GM21526 (cell line): ENCODE results near the gene OTUB1.

Experiments
- ATAC-seq: cut with Tn5 transposase; IDR thresholded peaks from one replicate; pipeline ENCODE4 v1.9.1; 2021; ENCODE audit warnings: moderate library complexity; ENCODE audit not compliant: unreplicated experiment, low FRiP score

OTUB1 gene

GRCh38 chr11:63974259-63975143, 11.7 kb upstream of the OTUB1 start, which contains the start of gene COX8A:
Gene COX8A, plus strand, starts transcription at chr11:63974620. Its CDS starts 61 bp downstream, at chr11:63974681.
- peak; percentile 93 for ATAC-seq

- ATAC-seq: no peak
Measured at GRCh38 chr11:63978551-63979239, 7.5 kb upstream of the OTUB1 start.

- ATAC-seq: no peak
Measured at GRCh38 chr11:63979426-63979825, 6.8 kb upstream of the OTUB1 start.

GRCh38 chr11:63985812-63986155, 454 bp upstream of the OTUB1 start:
- no peak for ATAC-seq

GRCh38 chr11:63986932-63987513, 785 bp downstream of the OTUB1 start:
- ATAC-seq: no peak

- no peak for ATAC-seq
Measured at GRCh38 chr11:63991558-63991957, 5.3 kb downstream of the OTUB1 start.

GRCh38 chr11:63993100-63993499, 6.9 kb downstream of the OTUB1 start:
- ATAC-seq: no peak

- ATAC-seq: no peak
Measured at GRCh38 chr11:63993993-63994392, 7.8 kb downstream of the OTUB1 start.

GRCh38 chr11:63996512-63996911, 10.3 kb downstream of the OTUB1 start:
- ATAC-seq: no peak

- no peak for ATAC-seq
Measured at GRCh38 chr11:63997104-63997700, 11.0 kb downstream of the OTUB1 start.

GRCh38 chr11:63997801-63998337, 11.6 kb downstream of the OTUB1 start:
- no peak for ATAC-seq

GRCh38 chr11:63998558-63999348, 12.5 kb downstream of the OTUB1 start:
- no peak for ATAC-seq

- ATAC-seq: no peak
Measured at GRCh38 chr11:63999349-64000025, 13.2 kb downstream of the OTUB1 start.

- ATAC-seq: no peak
Measured at GRCh38 chr11:64000026-64000739, 13.9 kb downstream of the OTUB1 start.

- ATAC-seq: no peak
Measured at GRCh38 chr11:64000740-64001483, 14.7 kb downstream of the OTUB1 start.

- no peak for ATAC-seq
Measured at GRCh38 chr11:64001484-64002420, 15.5 kb downstream of the OTUB1 start.
